ENCODE results near the gene LINGO3. TPM values are rescaled to one million over a fixed set of nuclear protein-coding genes. Genes with fewer than 3 reads are reported as not detected.
A peak's percentile ranks its signal among the peaks of the same experiment; 100 is the strongest.
"Not testable (repeated sequence)": the region's sequence is repeated elsewhere in the genome, so short reads cannot be mapped to it uniquely, and the experiment has no call there.

The LINGO3 gene
- total RNA-seq, 6 donors from 2014 or later: 0.10 to 0.61 (median 0.17) TPM; not detected in 3

GRCh38 chr19:2350656-2351055 lies 42.7 kb upstream of the LINGO3 start:
- Histone ChIP-seq H3K27ac (no peak overlapping the region), H3K36me3 (peaks cover 3 to 63% (median 31%) of the 10 kb centered on the region in 4 donors), H3K4me3 (no peak overlapping the region), H3K4me1 (no peaks in the 10 kb centered on the region), H3K9me3 (no peaks in the 10 kb centered on the region), H3K27me3 (no peaks in the 10 kb centered on the region)
- no peak for ATAC-seq (ENCODE audit: low FRiP score in 2 of 2)
- DNase-seq: peak in 1 of 2 donors; percentile 50
- no peak for TF ChIP-seq POLR2AphosphoS5 (IDR thresholded peaks at IDR 0.05)
- TF ChIP-seq EP300 (IDR thresholded peaks at IDR 0.05): no peak
- TF ChIP-seq, protein P1, sequence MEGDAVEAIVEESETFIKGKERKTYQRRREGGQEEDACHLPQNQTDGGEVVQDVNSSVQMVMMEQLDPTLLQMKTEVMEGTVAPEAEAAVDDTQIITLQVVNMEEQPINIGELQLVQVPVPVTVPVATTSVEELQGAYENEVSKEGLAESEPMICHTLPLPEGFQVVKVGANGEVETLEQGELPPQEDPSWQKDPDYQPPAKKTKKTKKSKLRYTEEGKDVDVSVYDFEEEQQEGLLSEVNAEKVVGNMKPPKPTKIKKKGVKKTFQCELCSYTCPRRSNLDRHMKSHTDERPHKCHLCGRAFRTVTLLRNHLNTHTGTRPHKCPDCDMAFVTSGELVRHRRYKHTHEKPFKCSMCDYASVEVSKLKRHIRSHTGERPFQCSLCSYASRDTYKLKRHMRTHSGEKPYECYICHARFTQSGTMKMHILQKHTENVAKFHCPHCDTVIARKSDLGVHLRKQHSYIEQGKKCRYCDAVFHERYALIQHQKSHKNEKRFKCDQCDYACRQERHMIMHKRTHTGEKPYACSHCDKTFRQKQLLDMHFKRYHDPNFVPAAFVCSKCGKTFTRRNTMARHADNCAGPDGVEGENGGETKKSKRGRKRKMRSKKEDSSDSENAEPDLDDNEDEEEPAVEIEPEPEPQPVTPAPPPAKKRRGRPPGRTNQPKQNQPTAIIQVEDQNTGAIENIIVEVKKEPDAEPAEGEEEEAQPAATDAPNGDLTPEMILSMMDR (IDR thresholded peaks at IDR 0.05): no peak
- no peak for TF ChIP-seq POLR2A (IDR thresholded peaks at IDR 0.05)
- 95 to 97% methylated on average over 16 of the region's 16 CpGs for WGBS, 2 donors

DNA sequence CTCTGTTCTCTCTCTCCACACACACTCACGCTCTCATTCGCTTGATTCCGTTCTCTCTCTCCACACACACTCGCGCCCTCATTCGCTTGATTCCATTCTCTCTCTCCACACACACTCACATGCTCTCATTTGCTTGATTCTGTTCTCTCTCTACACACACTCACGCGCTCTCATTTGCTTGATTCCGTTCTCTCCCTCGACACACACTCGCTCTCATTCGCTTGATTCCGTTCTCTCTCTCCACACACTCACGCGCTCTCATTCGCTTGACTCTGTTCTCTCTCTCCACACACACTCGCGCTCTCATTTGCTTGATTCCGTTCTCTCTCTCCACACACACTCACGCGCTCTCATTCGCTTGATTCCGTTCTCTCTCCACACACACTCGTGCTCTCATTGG lies 41.9 kb upstream of the LINGO3 start:
- H3K9me3 ChIP-seq; DNase-seq; H3K27me3 ChIP-seq; H3K4me3 ChIP-seq; H3K27ac ChIP-seq; ATAC-seq (ENCODE audit: low FRiP score in 2 of 2); H3K4me1 ChIP-seq: not testable (repeated sequence)
- WGBS, 2 donors: 92 to 93% methylated on average over 24 of the region's 24 CpGs
- peaks cover 3 to 65% (median 34%) of the 10 kb centered on the region in 4 donors for H3K36me3 ChIP-seq

DNA sequence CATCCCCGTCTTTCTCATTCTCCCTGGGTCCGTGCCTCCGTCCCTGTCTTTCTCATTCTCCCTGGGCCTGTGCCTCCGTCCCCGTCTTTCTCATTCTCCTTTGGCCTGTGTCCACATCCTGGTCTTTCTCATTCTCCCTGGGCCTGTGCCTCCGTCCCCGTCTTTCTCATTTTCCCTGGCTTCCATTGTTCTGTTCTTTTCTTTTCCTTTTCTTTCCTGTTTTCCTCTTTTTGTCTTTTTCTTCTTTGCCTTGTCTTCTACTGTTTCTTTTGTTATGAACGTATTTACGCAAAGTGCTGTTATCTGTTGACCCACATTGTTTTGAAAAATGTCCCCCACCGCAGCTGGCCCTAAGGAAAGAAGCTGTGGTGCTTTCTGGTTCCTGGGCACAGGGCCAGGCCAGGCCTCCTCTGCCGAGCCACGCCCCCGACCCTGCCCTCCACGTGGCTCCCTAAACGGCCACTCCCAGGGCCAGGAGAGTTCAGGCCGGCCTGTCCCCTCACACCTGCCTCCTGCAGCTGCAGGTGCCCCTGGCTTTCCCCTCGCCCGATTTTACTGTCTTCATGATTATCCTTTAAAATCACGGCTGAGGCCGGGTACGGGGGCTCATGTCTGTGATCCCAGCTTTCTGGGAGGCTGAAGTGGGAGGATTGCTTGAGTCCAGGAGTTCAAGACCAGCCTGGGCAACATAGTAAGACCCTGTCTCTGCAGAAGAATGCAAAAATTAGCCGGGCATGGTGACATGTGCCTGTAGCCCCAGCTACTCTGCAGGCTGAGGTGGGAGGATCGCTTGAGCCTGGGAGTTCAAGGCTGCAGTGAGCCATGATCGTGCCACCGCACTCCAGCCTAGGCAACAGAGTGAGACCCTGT lies 38.1 kb upstream of the LINGO3 start:
- peaks cover 0 to 56% (median 23%) of the 10 kb centered on the region in 4 donors for H3K36me3 ChIP-seq
- H3K27me3 ChIP-seq: no peaks in the 10 kb centered on the region
- TF ChIP-seq POLR2A (IDR thresholded peaks at IDR 0.05): no peak
- TF ChIP-seq, protein P1 (IDR thresholded peaks at IDR 0.05): no peak
- TF ChIP-seq POLR2AphosphoS5 (IDR thresholded peaks at IDR 0.05): no peak
- no peak for TF ChIP-seq EP300 (IDR thresholded peaks at IDR 0.05)
- H3K9me3 ChIP-seq: no peaks in the 10 kb centered on the region
- peak; percentile 47 to 82 for DNase-seq
- peaks cover 0 to 3% (median 0%) of the 10 kb centered on the region in 4 donors for H3K4me1 ChIP-seq
- no peak overlapping the region for H3K4me3 ChIP-seq
- no peak overlapping the region for H3K27ac ChIP-seq
- WGBS, 2 donors: 71 to 74% methylated on average over 24 to 25 of the region's 25 CpGs
- ATAC-seq (ENCODE audit: low FRiP score in 2 of 2): peak in 1 of 2 donors; percentile 47

DNA sequence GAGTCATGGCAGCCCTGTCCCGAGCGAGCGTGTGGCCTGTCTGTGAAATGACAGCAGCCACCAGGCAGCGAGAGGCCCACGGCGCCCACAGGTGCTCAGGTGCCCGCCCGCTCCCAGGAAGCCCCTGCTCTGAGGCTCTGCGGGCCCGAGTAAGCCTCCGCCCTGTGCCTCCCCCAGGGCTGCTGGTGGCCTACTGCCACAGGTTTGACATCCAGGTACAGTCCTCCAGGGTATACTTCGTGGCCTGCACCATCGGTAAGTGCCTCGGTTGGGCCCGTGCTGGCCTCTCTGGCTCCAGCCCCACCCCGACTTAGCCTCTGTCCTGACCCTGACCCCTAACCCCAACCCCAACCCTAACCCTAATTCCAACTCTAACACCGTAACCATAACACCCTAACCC lies 37.1 kb upstream of the LINGO3 start:
- TF ChIP-seq, protein P1 (IDR thresholded peaks at IDR 0.05): no peak
- TF ChIP-seq EP300 (IDR thresholded peaks at IDR 0.05) (no peak), POLR2AphosphoS5 (IDR thresholded peaks at IDR 0.05) (no peak), POLR2A (IDR thresholded peaks at IDR 0.05) (no peak)
- ATAC-seq (ENCODE audit: low FRiP score in 2 of 2) (peak in 1 of 2 donors; percentile 38), DNase-seq (peak in 1 of 2 donors; percentile 62)

DNA sequence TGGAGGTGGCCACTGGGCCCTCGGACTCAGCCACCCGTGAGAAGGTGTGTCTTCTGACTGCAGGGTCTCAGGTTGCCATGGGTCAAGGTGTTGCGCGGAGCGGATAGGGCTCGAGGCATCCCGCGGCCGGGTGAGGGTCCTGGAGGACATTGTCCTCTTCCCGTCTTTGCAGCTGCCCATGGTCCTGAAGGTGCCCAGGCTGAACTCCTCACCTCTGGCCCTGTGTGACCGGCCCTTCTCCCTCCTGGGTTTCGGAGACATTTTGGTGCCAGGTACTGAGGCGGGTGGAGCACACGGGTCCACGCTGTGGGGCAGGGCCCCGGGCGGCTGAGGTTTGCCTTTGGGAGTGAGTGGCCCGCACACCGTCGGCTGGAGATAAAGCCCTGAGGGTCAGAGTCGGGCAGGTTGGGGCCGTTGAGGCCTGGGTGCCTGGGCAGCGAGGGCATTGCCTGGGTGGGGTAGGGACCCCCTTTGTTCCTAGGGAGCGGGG lies 36.5 kb upstream of the LINGO3 start:
- H3K4me3 ChIP-seq: no peak overlapping the region
- peaks cover 0 to 3% (median 0%) of the 10 kb centered on the region in 4 donors for H3K4me1 ChIP-seq
- 94 to 97% methylated on average over 6 to 24 of the region's 24 CpGs for WGBS, 2 donors
- no peak for TF ChIP-seq EP300 (IDR thresholded peaks at IDR 0.05)
- TF ChIP-seq POLR2A (IDR thresholded peaks at IDR 0.05): no peak
- TF ChIP-seq, protein P1 (IDR thresholded peaks at IDR 0.05): no peak
- no peak for TF ChIP-seq POLR2AphosphoS5 (IDR thresholded peaks at IDR 0.05)
- peak in 1 of 2 donors; percentile 52 for DNase-seq
- peaks cover 0 to 59% (median 31%) of the 10 kb centered on the region in 4 donors for H3K36me3 ChIP-seq
- ATAC-seq (ENCODE audit: low FRiP score in 2 of 2): peak in 1 of 2 donors; percentile 16
- no peaks in the 10 kb centered on the region for H3K9me3 ChIP-seq
- H3K27me3 ChIP-seq: no peaks in the 10 kb centered on the region
- H3K27ac ChIP-seq: no peak overlapping the region

More for the DNA sequence above, 37.1 kb upstream of the LINGO3 start:
- no peak overlapping the region for H3K27ac ChIP-seq
- H3K9me3 ChIP-seq: no peaks in the 10 kb centered on the region
- peaks cover 0 to 56% (median 26%) of the 10 kb centered on the region in 4 donors for H3K36me3 ChIP-seq
- peaks cover 0 to 3% (median 0%) of the 10 kb centered on the region in 4 donors for H3K4me1 ChIP-seq
- no peak overlapping the region for H3K4me3 ChIP-seq
- 96 to 98% methylated on average over 5 to 17 of the region's 17 CpGs for WGBS, 2 donors
- no peaks in the 10 kb centered on the region for H3K27me3 ChIP-seq
